Psoas muscle (tissue), 8 donors: ENCODE results near the gene PLCB3. TPM values are rescaled to one million over a fixed set of nuclear protein-coding genes. Genes with fewer than 3 reads are reported as not detected.

Source experiments
- ATAC-seq, 4 donors: fragments of 200-7000 bp; cut with Tn5 transposase; one replicate each; pipeline ENCODE4 v1.9.1; 2020; ENCODE audit warnings: moderate library complexity in 3 of 4, mild to moderate bottlenecking in 2 of 4
- DNase-seq, 2 donors: peaks; one replicate each; pipeline ENCODE4 v3.0.0-alpha.2; 2020
- H3K27ac ChIP-seq: fragments of 200-600 bp; one replicate; pipeline ENCODE4 v1.8.0; 2022
- H3K27me3 ChIP-seq, 3 donors: fragments of 200-600 bp in 1 of 3; one replicate each; pipeline versions ENCODE4 v1.6.1 to v1.8.0; 2013 to 2022; ENCODE audit warnings: low read length in 2 of 3, mild to moderate bottlenecking in 2 of 3, moderate library complexity in 1 of 3; ENCODE audit not compliant: insufficient read depth in 3 of 3
- H3K36me3 ChIP-seq, 2 donors: fragments of 200-600 bp in 1 of 2; one replicate each; pipeline versions ENCODE4 v1.6.1 to v1.8.0; 2013 to 2022; ENCODE audit warnings: low read depth in 1 of 2, mild to moderate bottlenecking in 1 of 2, moderate library complexity in 1 of 2; ENCODE audit not compliant: insufficient read depth in 1 of 2
- H3K4me1 ChIP-seq: fragments of 200-600 bp; one replicate; pipeline ENCODE4 v1.8.0; 2022
- H3K4me3 ChIP-seq: fragments of 200-600 bp; one replicate; pipeline ENCODE4 v1.8.0; 2022; ENCODE audit warnings: mild to moderate bottlenecking
- H3K9me3 ChIP-seq: fragments of 200-600 bp; one replicate; pipeline ENCODE4 v1.8.0; 2022
- WGBS, 3 donors: extraction: QIAGEN DNeasy Blood & Tissue Kit; methylation state at CpG; one replicate each; pipeline versions ENCODE4 v1.1.6 to v1.1.7; 2013; 5-methylcytosine and 5-hydroxymethylcytosine counted together
- intact Hi-C, 2 donors: fragments of 100-400 bp; cut with DNase I; formaldehyde crosslinking; loops; one replicate each; pipeline versions ENCODE4 v1.11.0 to v1.14.2; 2022
- polyA plus RNA-seq, 3 donors: library from polyadenylated mRNA; stranded (reverse); fragments of 200-250 nt; gene quantifications; one replicate each; pipeline ENCODE4 v1.2.3, GENCODE V29; 2013
- total RNA-seq, 4 donors: library from RNA; stranded (reverse); fragmentation: NEBNext Ultra II Directional in 2 of 4; extraction: Animal tissue kit (Norgen Biotek cat#: 25700) in 2 of 4; gene quantifications; one replicate each; pipeline versions ENCODE4 v1.2.1 to v1.2.4, GENCODE V29; 2021 to 2023
- TF ChIP-seq, protein P1 (sequence below): fragments of 200-600 bp; IDR thresholded peaks from one replicate; pipeline ENCODE4 v1.8.0; 2022; ENCODE audit warnings: antibody characterized with exemption
- donor health status: healthy with polysubstance abuse.
- donor health status: DM: no; HTN: no; CAD: no; lungs with moderate emphysema.
- donor health status: Bipolar disorder and iron deficiency.
- donor health status: healthy.
- donor health status: DM: yes; HTN: yes; CAD: no.
- donor health status: DM: no; HTN: no; CAD: no.
- donor health status: DM: no; HTN: no; CAD: no.
- donor health status: DM: yes; HTN: yes; CAD: no.

PLCB3 gene
- total and polyA plus RNA-seq, 7 donors: 3.8 to 10.4 (median 5.9) TPM

DNA sequence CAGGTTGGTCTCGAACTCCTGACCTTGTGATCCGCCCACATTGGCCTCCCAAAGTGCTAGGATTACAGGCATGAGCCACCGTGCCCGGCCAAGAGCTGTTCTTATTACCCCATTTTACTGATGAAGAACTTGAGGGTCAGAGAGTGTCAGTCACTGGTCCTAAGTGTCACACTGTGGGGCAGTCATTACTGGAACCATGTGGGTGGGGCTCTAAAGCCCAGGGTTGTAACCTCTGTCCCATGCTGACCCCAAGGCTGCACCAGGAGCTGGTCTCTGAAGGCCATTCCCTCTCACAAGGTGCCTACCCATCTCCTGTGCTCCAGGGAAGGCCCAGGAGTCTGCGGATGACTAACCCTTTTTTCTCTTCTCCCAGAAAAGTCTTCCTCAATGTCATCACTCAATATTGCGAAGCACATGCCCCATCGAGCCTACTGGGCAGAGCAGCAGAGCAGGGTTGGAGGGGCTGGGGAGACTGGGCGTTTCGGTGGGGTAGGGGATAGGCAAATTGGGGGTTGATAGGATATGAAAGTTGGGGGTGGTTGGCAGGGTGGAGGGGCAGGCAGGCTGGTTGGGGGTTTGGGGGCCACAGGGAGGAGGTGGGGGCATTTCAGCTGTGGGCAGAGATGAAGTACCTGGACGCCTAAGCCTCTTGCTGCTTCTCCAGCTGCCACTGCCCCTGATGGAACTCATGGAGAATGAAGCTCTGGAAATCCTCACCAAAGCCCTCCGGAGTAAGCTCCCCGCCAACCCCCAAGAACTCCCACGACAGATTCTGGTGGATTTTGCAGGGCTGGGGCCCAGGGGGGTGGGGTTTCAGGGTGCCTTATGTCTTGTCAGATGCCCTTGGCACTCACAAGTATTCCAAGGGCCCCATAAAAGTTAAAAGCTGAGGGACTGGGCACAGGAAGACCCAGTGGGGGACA lies 52.0 kb downstream of the PLCB3 start:
- intact Hi-C loops: loop anchor here (5.0 kb wide), 2 partner anchors 51 to 96 kb away; partner anchors contain the start of genes FERMT3 (in 1 of the 2) and PLCB3 (in 1 of the 2)
- Histone ChIP-seq H3K9me3 (no peaks in the 10 kb centered on the region), H3K27ac (peak overlapping the region; percentile 90), H3K4me3 (peak overlapping the region; percentile 87), H3K27me3 (peaks cover 0 to 34% (median 6%) of the 10 kb centered on the region in 3 donors), H3K4me1 (peaks cover 35% of the 10 kb centered on the region), H3K36me3 (peaks cover 5 to 8% of the 10 kb centered on the region in 2 donors)
- TF ChIP-seq, protein P1, sequence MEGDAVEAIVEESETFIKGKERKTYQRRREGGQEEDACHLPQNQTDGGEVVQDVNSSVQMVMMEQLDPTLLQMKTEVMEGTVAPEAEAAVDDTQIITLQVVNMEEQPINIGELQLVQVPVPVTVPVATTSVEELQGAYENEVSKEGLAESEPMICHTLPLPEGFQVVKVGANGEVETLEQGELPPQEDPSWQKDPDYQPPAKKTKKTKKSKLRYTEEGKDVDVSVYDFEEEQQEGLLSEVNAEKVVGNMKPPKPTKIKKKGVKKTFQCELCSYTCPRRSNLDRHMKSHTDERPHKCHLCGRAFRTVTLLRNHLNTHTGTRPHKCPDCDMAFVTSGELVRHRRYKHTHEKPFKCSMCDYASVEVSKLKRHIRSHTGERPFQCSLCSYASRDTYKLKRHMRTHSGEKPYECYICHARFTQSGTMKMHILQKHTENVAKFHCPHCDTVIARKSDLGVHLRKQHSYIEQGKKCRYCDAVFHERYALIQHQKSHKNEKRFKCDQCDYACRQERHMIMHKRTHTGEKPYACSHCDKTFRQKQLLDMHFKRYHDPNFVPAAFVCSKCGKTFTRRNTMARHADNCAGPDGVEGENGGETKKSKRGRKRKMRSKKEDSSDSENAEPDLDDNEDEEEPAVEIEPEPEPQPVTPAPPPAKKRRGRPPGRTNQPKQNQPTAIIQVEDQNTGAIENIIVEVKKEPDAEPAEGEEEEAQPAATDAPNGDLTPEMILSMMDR: no peak
- WGBS, 3 donors: 75 to 82% (median 78%) methylated on average over 13 of the region's 13 CpGs
- DNase-seq (no peak), ATAC-seq (no peak)

GRCh38 chr11:64304032-64304315 lies 52.6 kb downstream of the PLCB3 start:
- H3K27me3 ChIP-seq: peaks cover 0 to 28% (median 4%) of the 10 kb centered on the region in 3 donors
- TF ChIP-seq, protein P1: no peak
- ATAC-seq (no peak), DNase-seq (no peak)
- no peaks in the 10 kb centered on the region for H3K9me3 ChIP-seq
- H3K4me1 ChIP-seq: peaks cover 35% of the 10 kb centered on the region
- H3K27ac ChIP-seq: peak overlapping the region; percentile 90
- H3K4me3 ChIP-seq: peak overlapping the region; percentile 87
- WGBS, 3 donors: 52 to 59% (median 57%) methylated on average over 5 of the region's 5 CpGs
- H3K36me3 ChIP-seq: peaks cover 5 to 8% of the 10 kb centered on the region in 2 donors
- intact Hi-C loops: loop anchor here (5.0 kb wide), 2 partner anchors 52 to 97 kb away; partner anchors contain the start of genes FERMT3 (in 1 of the 2) and PLCB3 (in 1 of the 2)

GRCh38 chr11:64304316-64305072 lies 53.2 kb downstream of the PLCB3 start:
- H3K4me1 ChIP-seq: peaks cover 32% of the 10 kb centered on the region
- peaks cover 5 to 8% of the 10 kb centered on the region in 2 donors for H3K36me3 ChIP-seq
- H3K9me3 ChIP-seq: no peaks in the 10 kb centered on the region
- DNase-seq (peak; percentile 94 to 96), ATAC-seq (peak; percentile 56 to 73 (median 64))
- intact Hi-C loops: loop anchor here (5.0 kb wide), 2 partner anchors 52 to 97 kb away; partner anchors contain the start of genes FERMT3 (in 1 of the 2) and PLCB3 (in 1 of the 2)
- H3K27me3 ChIP-seq: peaks cover 0 to 23% (median 4%) of the 10 kb centered on the region in 3 donors
- peak overlapping the region; percentile 87 for H3K4me3 ChIP-seq
- H3K27ac ChIP-seq: peak overlapping the region; percentile 90
- TF ChIP-seq, protein P1: peak; percentile 83
- 0 to 1% (median 1%) methylated on average over 46 of the region's 46 CpGs for WGBS, 3 donors

DNA sequence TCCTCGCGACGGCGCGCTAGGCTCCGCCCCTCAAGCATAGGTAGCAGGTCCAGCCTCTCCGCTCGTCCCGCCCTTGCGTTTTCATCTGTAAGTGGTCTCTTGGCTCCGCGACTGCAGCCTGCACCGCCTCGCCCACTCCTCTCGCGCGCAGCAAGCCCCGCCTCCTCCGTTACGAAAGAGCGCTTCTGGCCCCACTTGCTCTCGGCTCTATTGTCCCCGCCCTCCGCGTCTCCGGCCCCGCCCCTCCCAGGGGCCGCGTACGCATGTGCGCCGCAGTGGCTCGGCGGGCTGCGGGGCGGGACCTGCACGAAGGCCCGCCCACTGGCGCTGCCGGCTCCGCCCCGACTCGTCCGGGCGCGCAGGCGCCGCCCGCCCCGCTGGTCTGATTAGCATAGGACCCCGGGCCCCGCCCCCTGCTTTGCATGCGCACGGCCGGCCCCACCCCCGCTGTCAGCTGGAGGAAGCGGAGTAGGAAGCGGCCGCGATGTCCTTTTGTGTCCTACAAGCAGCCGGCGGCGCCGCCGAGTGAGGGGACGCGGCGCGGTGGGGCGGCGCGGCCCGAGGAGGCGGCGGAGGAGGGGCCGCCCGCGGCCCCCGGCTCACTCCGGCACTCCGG lies 53.9 kb downstream of the PLCB3 start, which contains the start of gene ESRRA:
Gene ESRRA (plus strand): TSS at position 450 of the 616 bp plus-strand sequence. CDS start 1,656 bp downstream, outside the sequence.
- intact Hi-C loops: no loop called here
- ATAC-seq: peak; percentile 90

More for the DNA sequence above, 53.9 kb downstream of the PLCB3 start, which contains the start of gene ESRRA:
- TF ChIP-seq, protein P1: no peak
- peaks cover 5 to 8% of the 10 kb centered on the region in 2 donors for H3K36me3 ChIP-seq
- DNase-seq: peak; percentile 100
- H3K27ac ChIP-seq: peak within 1 kb of the TSS; percentile 90
- H3K4me3 ChIP-seq: peak within 1 kb of the TSS; percentile 87
- H3K9me3 ChIP-seq: no peaks in the 10 kb centered on the region
- 0% methylated on average over 56 to 81 of the region's 81 CpGs for WGBS, 3 donors
- H3K27me3 ChIP-seq: peaks cover 0 to 16% (median 4%) of the 10 kb centered on the region in 3 donors
- peaks cover 25% of the 10 kb centered on the region for H3K4me1 ChIP-seq
